Uterus (tissue), 4 donors: ENCODE measurements around the gene SPATC1L. TPM values are rescaled to one million over a fixed set of nuclear protein-coding genes. Genes with fewer than 3 reads are reported as not detected.
"Not testable (repeated sequence)": the region's sequence is repeated elsewhere in the genome, so short reads cannot be mapped to it uniquely, and the experiment has no call there.

Experiments used
- DNase-seq, 2 donors: peaks; one replicate each; pipeline ENCODE4 v3.0.0-alpha.2; 2019 to 2020
- H3K27ac ChIP-seq, 2 donors: fragments of 200-600 bp; sonication (generic); 1 replicate in 1 of 2; 2 replicates in 1 of 2; pipeline ENCODE4 v1.5.1; 2016 to 2018
- H3K27me3 ChIP-seq, 2 donors: fragments of 200-600 bp; sonication (generic); one replicate each; pipeline ENCODE4 v1.5.1; 2018 to 2019; ENCODE audit warnings: control low read depth in 1 of 2
- H3K36me3 ChIP-seq, 2 donors: fragments of 200-600 bp; sonication (generic); one replicate each; pipeline ENCODE4 v1.5.1; 2019; ENCODE audit warnings: control low read depth in 1 of 2
- H3K4me1 ChIP-seq, 2 donors: fragments of 200-600 bp; sonication (generic); one replicate each; pipeline ENCODE4 v1.5.1; 2018 to 2019; ENCODE audit warnings: control low read depth in 1 of 2
- H3K4me3 ChIP-seq, 2 donors: fragments of 200-600 bp; sonication (generic); 1 replicate in 1 of 2; 2 replicates in 1 of 2; pipeline ENCODE4 v1.5.1; 2018 to 2019; ENCODE audit warnings: mild to moderate bottlenecking in 1 of 2
- H3K9me3 ChIP-seq, 2 donors: fragments of 200-600 bp; sonication (generic); one replicate each; pipeline ENCODE4 v1.5.1; 2019; ENCODE audit warnings: control low read depth in 1 of 2
- POLR2A ChIP-seq, 2 donors: fragments of 450-650 bp; IDR thresholded peaks; one replicate each; pipeline ENCODE4 v1.6.1; 2016; ENCODE audit warnings: antibody characterized with exemption in 2 of 2, mild to moderate bottlenecking in 1 of 2, moderate library complexity in 1 of 2
- intact Hi-C: fragments of 100-400 bp; cut with DNase I; formaldehyde crosslinking; loops from one replicate; pipeline ENCODE4 v1.15.1; 2023; ENCODE audit warnings: low total_unique reads
- total RNA-seq, 4 donors: library from RNA; depleted of rRNA in 3 of 4; stranded (reverse); fragments of >200 nt in 3 of 4; gene quantifications; one replicate each; pipeline versions ENCODE4 v1.1.0 to v1.2.4, GENCODE V29; 2014 to 2023
- TF ChIP-seq, protein P1 (sequence below), 4 experiments: fragments of 200-600 bp in 2 of 4; fragments of 450-650 bp in 2 of 4; sonication (generic) in 2 of 4; IDR thresholded peaks; one replicate each; pipeline ENCODE4 v1.5.1; 2016 to 2019; ENCODE audit warnings: antibody characterized with exemption in 4 of 4, mild to moderate bottlenecking in 2 of 4, moderate library complexity in 1 of 4
- donor health status: DM: yes; HTN: yes; CAD: no.

SPATC1L gene
- total RNA-seq, 4 donors from 2014 or later = 4.9 to 10.0 (median 6.4) TPM; not detected in 1

DNA sequence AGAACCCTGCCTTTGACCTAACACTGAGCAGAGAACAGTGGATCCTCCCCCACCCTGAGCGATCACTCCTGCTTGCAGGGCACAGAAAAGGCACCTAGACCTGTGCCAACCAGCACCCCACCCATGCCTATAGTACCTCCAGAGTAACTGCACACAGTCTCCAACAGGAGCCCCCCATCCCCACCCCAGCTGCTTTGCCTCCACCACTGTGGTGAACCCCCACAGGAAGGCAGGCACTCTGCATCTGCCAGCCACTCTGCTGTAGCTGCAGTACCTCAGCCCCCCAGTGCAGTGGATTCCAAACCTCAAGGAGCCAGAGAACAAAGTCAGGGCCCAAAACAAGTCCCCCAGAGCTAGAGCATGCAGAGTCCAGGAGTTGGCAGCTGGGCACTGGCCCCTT, 10.7 kb downstream of the SPATC1L start:
- no peaks in the 10 kb centered on the region for H3K36me3 ChIP-seq
- TF ChIP-seq, protein P1, sequence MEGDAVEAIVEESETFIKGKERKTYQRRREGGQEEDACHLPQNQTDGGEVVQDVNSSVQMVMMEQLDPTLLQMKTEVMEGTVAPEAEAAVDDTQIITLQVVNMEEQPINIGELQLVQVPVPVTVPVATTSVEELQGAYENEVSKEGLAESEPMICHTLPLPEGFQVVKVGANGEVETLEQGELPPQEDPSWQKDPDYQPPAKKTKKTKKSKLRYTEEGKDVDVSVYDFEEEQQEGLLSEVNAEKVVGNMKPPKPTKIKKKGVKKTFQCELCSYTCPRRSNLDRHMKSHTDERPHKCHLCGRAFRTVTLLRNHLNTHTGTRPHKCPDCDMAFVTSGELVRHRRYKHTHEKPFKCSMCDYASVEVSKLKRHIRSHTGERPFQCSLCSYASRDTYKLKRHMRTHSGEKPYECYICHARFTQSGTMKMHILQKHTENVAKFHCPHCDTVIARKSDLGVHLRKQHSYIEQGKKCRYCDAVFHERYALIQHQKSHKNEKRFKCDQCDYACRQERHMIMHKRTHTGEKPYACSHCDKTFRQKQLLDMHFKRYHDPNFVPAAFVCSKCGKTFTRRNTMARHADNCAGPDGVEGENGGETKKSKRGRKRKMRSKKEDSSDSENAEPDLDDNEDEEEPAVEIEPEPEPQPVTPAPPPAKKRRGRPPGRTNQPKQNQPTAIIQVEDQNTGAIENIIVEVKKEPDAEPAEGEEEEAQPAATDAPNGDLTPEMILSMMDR (IDR thresholded peaks at IDR 0.05) = no peak
- TF ChIP-seq POLR2A (IDR thresholded peaks at IDR 0.05) = no peak

DNA sequence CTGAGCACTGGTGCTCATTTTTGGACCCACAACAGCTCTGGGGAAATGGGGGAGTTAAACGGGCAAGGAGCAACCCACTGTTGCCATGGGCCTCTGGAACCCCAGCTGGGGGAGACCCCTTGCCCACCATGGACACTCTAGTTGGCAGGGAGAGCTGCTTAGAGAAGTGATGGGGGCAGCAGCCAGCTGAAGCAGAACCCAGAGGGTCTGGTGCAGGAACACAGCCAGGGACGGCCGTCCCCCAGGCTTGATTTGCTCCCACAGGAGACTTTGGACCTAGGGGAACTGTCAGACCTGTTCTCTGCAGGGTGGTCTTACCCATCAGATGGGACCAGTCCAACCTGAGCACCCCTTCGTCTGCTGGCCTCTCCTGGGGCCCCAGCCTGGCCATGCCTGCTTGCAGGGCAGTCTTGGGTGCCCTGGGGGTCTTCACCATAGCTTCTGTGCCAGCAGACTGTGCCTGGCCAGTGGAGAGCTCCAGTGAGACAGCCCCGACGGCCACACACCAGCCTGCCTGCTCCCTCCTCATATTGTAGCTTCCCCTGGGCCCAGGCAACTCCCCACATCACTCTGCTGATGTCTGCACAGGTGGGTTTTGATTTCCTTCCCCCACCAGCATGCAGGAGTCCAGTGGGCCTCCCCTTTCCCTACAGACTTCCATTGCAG, 11.3 kb downstream of the SPATC1L start:
- Histone ChIP-seq H3K27me3 (no peaks in the 10 kb centered on the region), H3K4me3 (no peak overlapping the region), H3K27ac (no peak overlapping the region), H3K36me3 (no peaks in the 10 kb centered on the region), H3K9me3 (no peaks in the 10 kb centered on the region), H3K4me1 (no peaks in the 10 kb centered on the region)
- DNase-seq = peak in 1 of 2 donors; percentile 7
- intact Hi-C loops = no loop called here
- TF ChIP-seq, protein P1 (IDR thresholded peaks at IDR 0.05) = no peak
- TF ChIP-seq POLR2A (IDR thresholded peaks at IDR 0.05) = no peak

More for the DNA sequence above, 10.7 kb downstream of the SPATC1L start:
- H3K4me3 ChIP-seq = no peak overlapping the region
- intact Hi-C loops = no loop called here
- H3K27ac ChIP-seq = no peak overlapping the region
- DNase-seq = peak in 1 of 2 donors; percentile 6
- no peaks in the 10 kb centered on the region for H3K4me1 ChIP-seq
- H3K27me3 ChIP-seq = no peaks in the 10 kb centered on the region
- no peaks in the 10 kb centered on the region for H3K9me3 ChIP-seq

DNA sequence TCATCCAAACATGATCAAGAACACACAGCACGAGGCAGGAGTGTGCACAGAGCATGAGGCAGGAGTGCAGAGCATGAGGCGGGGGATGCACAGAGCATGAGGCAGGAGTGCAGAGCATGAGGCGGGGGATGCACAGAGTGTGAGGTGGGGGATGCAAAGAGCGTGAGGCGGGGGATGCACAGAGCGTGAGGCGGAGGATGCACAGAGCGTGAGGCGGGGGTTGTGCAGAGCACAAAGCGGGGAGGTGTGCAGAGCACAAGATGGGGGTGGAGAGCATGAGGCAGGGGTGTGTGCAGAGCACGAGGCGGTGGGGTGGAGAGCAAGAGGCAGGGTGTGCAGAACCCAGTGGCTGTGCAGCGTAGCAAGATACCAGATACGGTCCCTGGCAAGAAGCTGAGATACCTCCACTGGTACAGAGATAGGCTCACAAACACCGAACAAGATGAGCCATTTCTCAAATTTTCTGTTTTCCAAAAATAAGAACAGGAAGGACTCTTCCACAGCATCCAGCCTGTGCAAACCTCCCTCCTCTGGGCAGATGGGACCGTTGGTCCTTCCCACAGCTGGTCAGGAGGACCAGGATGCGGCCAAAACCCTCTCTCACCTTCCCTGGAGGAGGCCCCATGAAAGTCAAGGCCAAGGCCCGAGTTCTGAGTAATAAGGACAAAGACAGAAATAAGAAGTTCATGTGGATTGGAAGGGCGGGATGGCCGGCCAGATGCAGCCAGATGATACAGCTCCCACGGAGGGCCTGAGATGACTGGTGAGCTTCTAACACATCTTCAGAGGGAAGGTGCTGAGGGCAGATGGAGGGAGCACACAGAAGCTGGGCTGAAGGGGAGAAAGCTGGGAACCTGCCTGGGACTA, 12.0 kb downstream of the SPATC1L start:
- Histone ChIP-seq H3K27me3 (no peaks in the 10 kb centered on the region), H3K27ac (no peak overlapping the region), H3K9me3 (no peaks in the 10 kb centered on the region), H3K4me3 (no peak overlapping the region), H3K36me3 (no peaks in the 10 kb centered on the region), H3K4me1 (no peaks in the 10 kb centered on the region)
- peak in 1 of 2 donors; percentile 6 for DNase-seq
- no peak for TF ChIP-seq POLR2A (IDR thresholded peaks at IDR 0.05)
- TF ChIP-seq, protein P1 (IDR thresholded peaks at IDR 0.05) = no peak
- intact Hi-C loops = no loop called here

DNA sequence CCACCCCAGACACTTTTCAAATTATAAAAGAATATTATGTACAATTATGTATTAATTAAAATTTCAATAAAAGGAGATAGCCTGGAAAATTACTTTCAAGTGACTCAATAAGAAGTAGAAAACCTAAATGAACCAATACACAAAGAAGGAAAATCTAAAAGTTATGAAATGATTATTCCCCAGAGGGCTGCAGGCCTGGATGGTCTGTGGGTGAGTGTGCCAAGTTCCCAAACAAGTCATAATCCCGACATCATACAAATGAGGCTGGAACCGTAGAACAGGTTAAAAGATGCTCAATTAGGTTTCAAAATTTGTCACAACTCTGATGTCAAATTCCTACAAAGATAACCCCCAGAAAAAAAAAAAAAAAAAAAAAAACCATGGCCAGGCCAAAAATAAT, 12.7 kb downstream of the SPATC1L start:
- no peak overlapping the region for H3K4me3 ChIP-seq
- H3K27ac ChIP-seq = no peak overlapping the region
- TF ChIP-seq, protein P1 (IDR thresholded peaks at IDR 0.05) = no peak
- no peak for TF ChIP-seq POLR2A (IDR thresholded peaks at IDR 0.05)
- peak in 1 of 2 donors; percentile 18 for DNase-seq
- H3K9me3 ChIP-seq = no peaks in the 10 kb centered on the region
- no peaks in the 10 kb centered on the region for H3K36me3 ChIP-seq
- H3K4me1 ChIP-seq = no peaks in the 10 kb centered on the region
- intact Hi-C loops = no loop called here
- H3K27me3 ChIP-seq = no peaks in the 10 kb centered on the region

DNA sequence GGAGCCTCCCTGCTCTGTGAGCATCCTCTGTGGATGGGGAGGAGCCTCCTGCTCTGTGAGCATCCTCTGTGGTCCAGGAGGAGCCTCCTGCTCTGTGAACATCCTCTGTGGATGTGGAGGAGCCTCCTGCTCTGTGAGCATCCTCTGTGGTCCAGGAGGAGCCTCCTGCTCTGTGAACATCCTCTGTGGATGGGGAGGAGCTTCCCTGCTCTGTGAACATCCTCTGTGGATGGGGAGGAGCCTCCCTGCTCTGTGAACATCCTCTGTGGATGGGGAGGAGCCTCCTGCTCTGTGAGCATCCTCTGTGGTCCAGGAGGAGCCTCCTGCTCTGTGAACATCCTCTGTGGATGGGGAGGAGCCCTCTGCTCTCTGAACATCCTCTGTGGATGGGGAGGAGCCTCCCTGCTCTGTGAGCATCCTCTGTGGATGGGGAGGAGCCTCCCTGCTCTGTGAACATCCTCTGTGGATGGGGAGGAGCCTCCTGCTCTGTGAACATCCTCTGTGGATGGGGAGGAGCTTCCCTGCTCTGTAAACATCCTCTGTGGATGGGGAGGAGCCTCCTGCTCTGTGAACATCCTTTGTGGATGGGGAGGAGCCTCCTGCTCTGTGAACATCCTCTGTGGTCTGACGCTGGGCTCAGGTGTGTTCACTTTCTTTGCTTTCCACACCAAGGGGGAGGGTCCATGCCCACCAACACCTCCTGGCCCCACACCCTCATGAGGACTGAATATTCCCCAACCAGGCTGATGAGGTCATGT, 13.6 kb downstream of the SPATC1L start:
- peak in 1 of 2 donors; percentile 9 for DNase-seq

More for the DNA sequence above, 13.6 kb downstream of the SPATC1L start:
- H3K36me3 ChIP-seq, H3K27me3 ChIP-seq, intact Hi-C loops, H3K27ac ChIP-seq, H3K9me3 ChIP-seq, H3K4me1 ChIP-seq, H3K4me3 ChIP-seq: not testable (repeated sequence)
